ENCODE measurements around the gene PRKCB. TPM values are rescaled to one million over a fixed set of nuclear protein-coding genes. Genes with fewer than 3 reads are reported as not detected.

The PRKCB gene
- total RNA-seq, 2 experiments from 2014 or later: 21.0 to 51.6 TPM

DNA sequence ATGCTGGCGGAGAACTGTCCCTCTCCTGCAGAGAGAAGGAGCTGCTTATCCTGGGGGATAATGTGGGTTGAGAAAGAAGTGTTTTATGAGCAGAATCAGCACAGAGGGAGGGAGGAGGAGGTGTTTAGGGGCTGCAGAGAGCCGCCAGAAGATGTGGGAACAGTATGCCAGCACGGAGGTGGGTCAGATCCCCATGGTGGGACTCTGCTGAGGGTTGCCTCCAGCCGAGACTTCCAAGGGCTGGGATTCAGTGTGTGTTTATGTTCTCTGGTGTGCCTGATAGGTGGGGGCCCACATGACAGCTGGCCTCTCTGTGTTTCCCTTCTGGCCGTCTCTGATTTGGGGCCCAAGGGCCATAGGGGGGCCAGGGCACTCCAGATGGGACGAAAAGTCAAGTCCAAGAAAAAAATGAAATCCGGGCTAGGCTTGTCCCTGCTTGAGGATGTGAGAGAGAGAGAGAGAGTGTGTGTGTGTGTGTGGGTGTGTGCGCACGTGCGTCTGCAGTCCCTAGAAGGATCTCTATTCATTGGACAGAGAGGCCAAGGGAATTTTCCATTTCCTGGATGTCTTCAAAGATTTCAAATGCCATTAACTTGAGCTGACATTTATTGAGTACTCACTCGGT lies 21.6 kb downstream of the PRKCB start:
- no peak for DNase-seq (ENCODE audit: low spot score)
- peaks cover 93% of the 10 kb centered on the region for H3K4me1 ChIP-seq (ENCODE audit: insufficient read depth, low read length, poor library complexity, severe bottlenecking)
- no peaks in the 10 kb centered on the region for H3K9me2 ChIP-seq (ENCODE audit: insufficient read depth, low read length)
- CTCF ChIA-PET (ENCODE audit: unreplicated experiment): no interaction called here
- peak overlapping the region; percentile 0; the same call in 1 of the 2 replicates for H3K4me2 ChIP-seq (ENCODE audit: low read length)
- peaks cover 16% of the 10 kb centered on the region; the same call in 1 of the 2 replicates for H3K9me3 ChIP-seq (ENCODE audit: low read length)
- H3K36me3 ChIP-seq (ENCODE audit: insufficient read depth, low read length): peaks cover 7% of the 10 kb centered on the region
- BruUV-seq (replicated peaks): no TSS peak
- TF ChIP-seq CTCF (conservative IDR thresholded peaks at IDR 0.05; ENCODE audit: low read length) (no peak), EZH2phosphoT487 (IDR thresholded peaks at IDR 0.05; ENCODE audit: borderline replicate concordance, low read depth, low read length) (no peak)
- H3K79me2 ChIP-seq (ENCODE audit: insufficient read depth, low read depth, low read length): peaks cover 19% of the 10 kb centered on the region; the same call in 1 of the 2 replicates
- H4K20me1 ChIP-seq (ENCODE audit: insufficient read depth, low read length): no peaks in the 10 kb centered on the region
- intact Hi-C loops (cut with micrococcal nuclease; ENCODE audit: unreplicated experiment): no loop called here
- POLR2A ChIA-PET: interaction anchor here (1.2 to 7.4 kb wide), 3 partner anchors 10 to 16 kb away, joined by 4 to 83 read pairs (median 8); no protein-coding TSS in a partner anchor
- no peak overlapping the region for H3K4me3 ChIP-seq (ENCODE audit: low read depth, low read length, poor library complexity, severe bottlenecking)
- no peak overlapping the region for H3K27ac ChIP-seq (ENCODE audit: low read depth, low read length, poor library complexity, severe bottlenecking)
- H2AFZ ChIP-seq (ENCODE audit: low read length): no peak overlapping the region

DNA sequence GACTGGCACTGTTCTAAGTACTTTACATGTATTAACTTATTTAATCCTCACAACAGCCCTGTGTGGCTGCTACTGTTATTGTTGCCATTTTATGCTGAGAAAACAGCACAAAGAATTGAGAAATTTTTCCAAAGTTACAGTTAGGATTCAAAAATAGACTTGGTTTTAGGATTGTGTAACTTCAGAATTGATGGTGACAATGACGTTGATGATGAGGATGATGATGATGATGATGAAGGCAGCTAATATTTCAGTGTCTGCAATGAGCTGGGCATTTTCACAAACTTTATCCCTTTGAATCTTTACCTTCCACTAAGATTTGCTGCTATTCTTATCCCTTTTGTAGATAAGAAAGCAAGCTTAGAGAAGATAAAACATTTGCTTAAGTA lies 22.1 kb downstream of the PRKCB start:
- ChIA-PET POLR2A (interaction anchor here (1.4 to 7.4 kb wide), 2 partner anchors 15 to 16 kb away, joined by 4 to 83 read pairs; no protein-coding TSS in a partner anchor), CTCF (ENCODE audit: unreplicated experiment) (no interaction called here)
- intact Hi-C loops (cut with micrococcal nuclease; ENCODE audit: unreplicated experiment): no loop called here
- no peak overlapping the region for H2AFZ ChIP-seq (ENCODE audit: low read length)
- peaks cover 4% of the 10 kb centered on the region; the same call in 1 of the 2 replicates for H3K36me3 ChIP-seq (ENCODE audit: insufficient read depth, low read length)
- no peak overlapping the region for H3K27ac ChIP-seq (ENCODE audit: low read depth, low read length, poor library complexity, severe bottlenecking)
- H3K4me3 ChIP-seq (ENCODE audit: low read depth, low read length, poor library complexity, severe bottlenecking): no peak overlapping the region
- no peaks in the 10 kb centered on the region for H4K20me1 ChIP-seq (ENCODE audit: insufficient read depth, low read length)
- peaks cover 11% of the 10 kb centered on the region; the same call in 1 of the 2 replicates for H3K9me3 ChIP-seq (ENCODE audit: low read length)
- DNase-seq (ENCODE audit: low spot score): no peak
- no TSS peak for BruUV-seq (replicated peaks)
- TF ChIP-seq EZH2phosphoT487 (IDR thresholded peaks at IDR 0.05; ENCODE audit: borderline replicate concordance, low read depth, low read length) (no peak), CTCF (conservative IDR thresholded peaks at IDR 0.05; ENCODE audit: low read length) (no peak)
- peaks cover 93% of the 10 kb centered on the region for H3K4me1 ChIP-seq (ENCODE audit: insufficient read depth, low read length, poor library complexity, severe bottlenecking)
- peak overlapping the region; percentile 0; the same call in 1 of the 2 replicates for H3K4me2 ChIP-seq (ENCODE audit: low read length)
- peaks cover 24% of the 10 kb centered on the region; the same call in 1 of the 2 replicates for H3K79me2 ChIP-seq (ENCODE audit: insufficient read depth, low read depth, low read length)
- H3K9me2 ChIP-seq (ENCODE audit: insufficient read depth, low read length): no peaks in the 10 kb centered on the region

GRCh38 chr16:23858542-23858941 lies 22.8 kb downstream of the PRKCB start:
- no peaks in the 10 kb centered on the region for H4K20me1 ChIP-seq (ENCODE audit: insufficient read depth, low read length)

More at GRCh38 chr16:23858542-23858941, 22.8 kb downstream of the PRKCB start:
- no peak for DNase-seq (ENCODE audit: low spot score)
- intact Hi-C loops (cut with micrococcal nuclease; ENCODE audit: unreplicated experiment): no loop called here
- CTCF ChIA-PET (ENCODE audit: unreplicated experiment): interaction anchor here (0.7 kb wide), 1 partner anchor 18 kb away, joined by 3 read pairs; no protein-coding TSS in a partner anchor
- Histone ChIP-seq H3K9me3 (ENCODE audit: low read length) (0 out of 2 replicates have a peak, but pooled peaks cover 5% of the 10 kb centered on the region), H2AFZ (ENCODE audit: low read length) (no peak overlapping the region), H3K79me2 (ENCODE audit: insufficient read depth, low read depth, low read length) (peaks cover 24% of the 10 kb centered on the region; the same call in 1 of the 2 replicates), H3K36me3 (ENCODE audit: insufficient read depth, low read length) (no peaks in the 10 kb centered on the region; the same call in 1 of the 2 replicates), H3K4me2 (ENCODE audit: low read length) (peak overlapping the region; percentile 70; the same call in 1 of the 2 replicates), H3K4me3 (ENCODE audit: low read depth, low read length, poor library complexity, severe bottlenecking) (no peak overlapping the region), H3K27ac (ENCODE audit: low read depth, low read length, poor library complexity, severe bottlenecking) (peak overlapping the region; percentile 98), H3K4me1 (ENCODE audit: insufficient read depth, low read length, poor library complexity, severe bottlenecking) (peaks cover 93% of the 10 kb centered on the region), H3K9me2 (ENCODE audit: insufficient read depth, low read length) (no peaks in the 10 kb centered on the region)
- TF ChIP-seq EZH2phosphoT487 (IDR thresholded peaks at IDR 0.05; ENCODE audit: borderline replicate concordance, low read depth, low read length) (no peak), CTCF (conservative IDR thresholded peaks at IDR 0.05; ENCODE audit: low read length) (no peak)
- no TSS peak for BruUV-seq (replicated peaks)
- POLR2A ChIA-PET: interaction anchor here (0.7 to 7.4 kb wide), 7 partner anchors 9 to 156 kb away, joined by 3 to 83 read pairs (median 4); no protein-coding TSS in a partner anchor

Data from OCI-LY7 (cell line).